ENCODE data around the gene MEIS2. TPM values are rescaled to one million over a fixed set of nuclear protein-coding genes. Genes with fewer than 3 reads are reported as not detected.

The MEIS2 gene
- total RNA-seq, 1 donor, result 43.7 TPM

DNA sequence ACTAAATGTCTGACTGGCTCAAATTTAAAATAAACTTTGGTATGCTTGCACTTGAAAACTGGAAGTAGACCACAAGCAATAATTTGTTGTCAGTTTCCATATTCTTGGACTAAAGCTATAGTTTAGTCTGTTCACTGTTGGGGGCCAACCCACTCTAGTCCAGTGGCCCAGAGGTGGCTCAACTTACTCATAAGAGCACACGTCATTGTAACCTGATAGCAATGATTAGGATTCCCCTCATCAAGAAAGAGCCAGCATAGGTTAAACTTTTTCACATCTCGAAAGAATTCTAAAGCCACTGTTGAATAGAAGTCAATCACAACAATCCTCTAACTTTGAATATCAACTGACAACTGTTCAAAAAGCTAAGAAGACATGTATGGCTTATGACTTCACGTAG is 147.0 kb downstream of the MEIS2 start:
- TF ChIP-seq, protein P1, sequence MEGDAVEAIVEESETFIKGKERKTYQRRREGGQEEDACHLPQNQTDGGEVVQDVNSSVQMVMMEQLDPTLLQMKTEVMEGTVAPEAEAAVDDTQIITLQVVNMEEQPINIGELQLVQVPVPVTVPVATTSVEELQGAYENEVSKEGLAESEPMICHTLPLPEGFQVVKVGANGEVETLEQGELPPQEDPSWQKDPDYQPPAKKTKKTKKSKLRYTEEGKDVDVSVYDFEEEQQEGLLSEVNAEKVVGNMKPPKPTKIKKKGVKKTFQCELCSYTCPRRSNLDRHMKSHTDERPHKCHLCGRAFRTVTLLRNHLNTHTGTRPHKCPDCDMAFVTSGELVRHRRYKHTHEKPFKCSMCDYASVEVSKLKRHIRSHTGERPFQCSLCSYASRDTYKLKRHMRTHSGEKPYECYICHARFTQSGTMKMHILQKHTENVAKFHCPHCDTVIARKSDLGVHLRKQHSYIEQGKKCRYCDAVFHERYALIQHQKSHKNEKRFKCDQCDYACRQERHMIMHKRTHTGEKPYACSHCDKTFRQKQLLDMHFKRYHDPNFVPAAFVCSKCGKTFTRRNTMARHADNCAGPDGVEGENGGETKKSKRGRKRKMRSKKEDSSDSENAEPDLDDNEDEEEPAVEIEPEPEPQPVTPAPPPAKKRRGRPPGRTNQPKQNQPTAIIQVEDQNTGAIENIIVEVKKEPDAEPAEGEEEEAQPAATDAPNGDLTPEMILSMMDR (IDR thresholded peaks at IDR 0.05; ENCODE audit: insufficient read depth, low read length), result no peak
- no peak for DNase-seq (ENCODE audit: low read depth)
- no peak overlapping the region for H3K4me3 ChIP-seq (ENCODE audit: low read depth, low read length)

DNA sequence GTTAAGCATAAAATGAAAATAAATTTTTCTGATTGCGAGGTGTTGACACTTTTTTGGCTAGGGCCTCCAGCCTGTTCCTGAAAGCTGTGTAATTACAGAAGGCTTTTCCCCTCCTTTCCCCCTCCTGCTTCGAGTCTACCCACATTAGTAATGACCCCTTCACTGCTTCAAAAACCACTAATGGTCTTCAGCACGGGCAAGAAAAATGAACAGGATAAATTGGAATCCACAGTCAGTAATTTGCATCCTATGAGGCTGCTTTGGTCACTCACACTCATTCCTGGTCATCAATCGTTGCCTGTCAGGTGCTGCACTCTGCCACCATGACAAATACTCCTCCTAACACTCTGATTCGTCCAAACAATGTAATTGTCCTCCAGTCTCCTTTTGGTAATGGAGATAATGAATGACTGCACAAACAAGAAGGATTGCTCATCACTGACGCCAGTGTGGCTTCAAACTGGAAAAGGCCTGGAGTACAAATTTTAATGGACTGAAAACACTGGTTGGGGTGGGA is 148.6 kb downstream of the MEIS2 start:
- peak; percentile 69 for DNase-seq (ENCODE audit: low read depth)
- H3K4me3 ChIP-seq (ENCODE audit: low read depth, low read length), result no peak overlapping the region
- TF ChIP-seq, protein P1 (IDR thresholded peaks at IDR 0.05; ENCODE audit: insufficient read depth, low read length), result no peak

DNA sequence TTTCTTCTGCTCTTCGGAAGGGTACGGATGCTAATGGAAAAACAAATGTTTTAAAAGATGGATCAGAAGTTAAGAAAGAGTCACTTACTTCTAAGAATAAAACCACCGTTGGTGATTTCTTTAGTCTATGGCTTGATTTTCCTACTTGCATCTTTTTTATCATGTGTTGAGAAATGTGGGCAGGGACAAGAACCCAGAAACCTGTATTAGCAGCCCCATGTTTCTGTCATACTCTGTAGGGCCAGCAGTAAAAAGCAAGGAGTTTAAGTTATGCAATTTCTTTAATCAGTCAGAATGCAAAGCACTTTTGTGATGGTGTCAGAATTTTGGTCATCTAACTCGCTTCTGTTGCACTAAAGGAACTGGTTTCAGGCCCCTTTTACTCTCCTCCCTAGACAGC is 150.0 kb downstream of the MEIS2 start:
- H3K4me3 ChIP-seq (ENCODE audit: low read depth, low read length), result no peak overlapping the region
- no peak for DNase-seq (ENCODE audit: low read depth)
- TF ChIP-seq, protein P1 (IDR thresholded peaks at IDR 0.05; ENCODE audit: insufficient read depth, low read length), result no peak

DNA sequence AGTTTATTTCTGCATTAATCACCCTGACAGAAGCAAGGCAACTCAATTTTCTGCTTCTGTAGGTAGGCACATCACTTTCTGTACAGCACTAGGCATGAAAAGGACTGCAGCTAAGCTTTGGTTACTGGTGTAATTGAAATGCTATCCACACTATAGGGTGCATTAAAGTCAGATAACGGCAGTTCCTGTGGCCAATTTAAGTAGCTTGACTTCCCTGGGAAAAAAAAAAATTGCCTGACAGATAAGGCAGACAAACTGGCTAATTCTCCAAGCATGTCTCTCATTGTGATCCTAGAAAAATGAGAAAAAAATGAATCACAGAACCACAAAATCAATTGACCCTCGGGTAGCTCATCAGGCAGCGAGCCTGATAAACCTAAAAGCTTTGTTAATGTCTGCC is 151.4 kb downstream of the MEIS2 start:
- H3K4me3 ChIP-seq (ENCODE audit: low read depth, low read length), result no peak overlapping the region
- DNase-seq (ENCODE audit: low read depth), result no peak
- TF ChIP-seq, protein P1 (IDR thresholded peaks at IDR 0.05; ENCODE audit: insufficient read depth, low read length), result no peak

DNA sequence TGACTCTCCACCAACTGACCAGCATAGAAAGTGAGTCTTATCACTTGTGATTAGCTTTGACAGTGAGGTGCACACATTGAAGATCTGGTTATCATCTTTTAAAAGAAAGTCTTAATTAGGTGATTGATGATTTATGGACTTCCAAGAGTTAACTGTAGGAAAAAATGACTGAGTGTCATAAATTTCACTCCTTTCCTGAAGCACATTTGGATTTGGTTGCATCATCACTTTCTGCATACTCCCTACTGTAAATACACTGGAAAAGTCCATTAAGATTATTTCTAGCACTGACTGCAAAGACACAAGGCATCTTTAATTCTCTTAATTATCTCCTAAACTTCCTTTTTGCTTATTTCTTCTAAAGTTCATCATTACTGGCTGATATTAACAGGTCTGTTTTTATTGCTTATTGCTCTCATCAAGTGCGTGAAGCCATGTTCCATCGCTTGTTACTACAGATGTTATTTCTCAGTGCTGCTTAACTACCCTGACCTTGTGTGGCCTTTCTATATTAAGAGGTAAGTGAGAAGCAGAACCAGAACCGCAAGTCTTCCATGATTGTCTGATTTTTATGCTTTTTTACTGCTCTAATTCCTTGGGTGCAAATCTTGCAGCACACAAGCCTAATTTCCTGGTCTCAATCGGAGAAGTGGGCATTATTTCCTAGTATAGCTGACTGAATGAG is 153.2 kb downstream of the MEIS2 start:
- no peak for DNase-seq (ENCODE audit: low read depth)
- TF ChIP-seq, protein P1 (IDR thresholded peaks at IDR 0.05; ENCODE audit: insufficient read depth, low read length), result no peak

DNA sequence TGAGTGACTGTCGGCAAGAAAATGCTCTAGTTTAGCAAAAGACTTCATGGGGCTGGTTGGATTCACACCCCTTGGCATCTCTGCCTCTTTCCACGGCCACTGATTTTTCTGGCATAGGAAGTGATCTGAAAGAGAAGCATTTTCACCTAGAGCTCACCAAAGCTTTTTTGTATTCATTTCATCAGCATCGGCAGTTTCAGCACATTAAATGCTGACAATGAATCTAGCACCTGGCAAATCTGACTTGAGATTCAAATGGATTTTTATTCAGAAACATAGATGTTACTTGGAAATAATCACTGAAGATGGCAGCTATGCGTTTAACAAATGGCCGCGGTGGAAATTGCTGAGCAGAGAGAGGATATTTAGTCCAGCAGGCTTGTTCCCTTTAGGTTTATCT is 155.9 kb downstream of the MEIS2 start:
- TF ChIP-seq, protein P1 (IDR thresholded peaks at IDR 0.05; ENCODE audit: insufficient read depth, low read length), result no peak
- no peak overlapping the region for H3K4me3 ChIP-seq (ENCODE audit: low read depth, low read length)
- peak; percentile 27 for DNase-seq (ENCODE audit: low read depth)

More for the DNA sequence above, 153.2 kb downstream of the MEIS2 start:
- H3K4me3 ChIP-seq (ENCODE audit: low read depth, low read length), result no peak overlapping the region
